Measurements from ENCODE around the gene TESK2. TPM values are rescaled to one million over a fixed set of nuclear protein-coding genes. Genes with fewer than 3 reads are reported as not detected.

The TESK2 gene
- total RNA-seq, 1 experiment from 2014 or later, result 1.4 TPM

DNA sequence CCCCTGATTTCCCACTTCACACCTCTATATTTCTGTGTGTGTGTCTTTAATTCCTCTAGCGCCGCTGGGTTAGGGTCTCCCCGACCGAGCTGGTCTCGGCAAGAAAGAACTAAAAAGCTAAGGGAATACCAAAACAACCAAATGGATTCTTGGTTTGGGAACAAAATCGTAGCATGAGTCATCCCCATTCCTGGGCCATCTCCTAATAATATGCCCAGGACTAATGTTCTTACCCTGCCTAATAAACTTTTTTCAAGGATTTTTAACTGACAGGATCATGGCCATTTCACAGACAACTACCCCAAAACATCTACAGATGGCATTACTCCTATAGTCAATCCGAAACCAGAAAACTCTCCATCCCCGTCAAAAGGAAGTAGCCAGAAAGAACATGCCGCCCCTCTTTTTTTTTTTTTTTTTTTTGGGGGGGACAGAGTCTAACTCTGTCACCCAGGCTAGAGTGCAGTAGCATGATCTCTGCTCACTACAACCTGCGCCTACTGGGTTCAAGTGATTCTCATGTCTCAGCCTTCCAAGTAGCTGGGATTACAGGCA, 168.4 kb downstream of the TESK2 start:
- H3K27ac Mint-ChIP-seq (ENCODE audit: low read depth, unreplicated experiment), result no peak overlapping the region
- DNase-seq (ENCODE audit: unreplicated experiment), result no peak
- TF ChIP-seq, protein P1, sequence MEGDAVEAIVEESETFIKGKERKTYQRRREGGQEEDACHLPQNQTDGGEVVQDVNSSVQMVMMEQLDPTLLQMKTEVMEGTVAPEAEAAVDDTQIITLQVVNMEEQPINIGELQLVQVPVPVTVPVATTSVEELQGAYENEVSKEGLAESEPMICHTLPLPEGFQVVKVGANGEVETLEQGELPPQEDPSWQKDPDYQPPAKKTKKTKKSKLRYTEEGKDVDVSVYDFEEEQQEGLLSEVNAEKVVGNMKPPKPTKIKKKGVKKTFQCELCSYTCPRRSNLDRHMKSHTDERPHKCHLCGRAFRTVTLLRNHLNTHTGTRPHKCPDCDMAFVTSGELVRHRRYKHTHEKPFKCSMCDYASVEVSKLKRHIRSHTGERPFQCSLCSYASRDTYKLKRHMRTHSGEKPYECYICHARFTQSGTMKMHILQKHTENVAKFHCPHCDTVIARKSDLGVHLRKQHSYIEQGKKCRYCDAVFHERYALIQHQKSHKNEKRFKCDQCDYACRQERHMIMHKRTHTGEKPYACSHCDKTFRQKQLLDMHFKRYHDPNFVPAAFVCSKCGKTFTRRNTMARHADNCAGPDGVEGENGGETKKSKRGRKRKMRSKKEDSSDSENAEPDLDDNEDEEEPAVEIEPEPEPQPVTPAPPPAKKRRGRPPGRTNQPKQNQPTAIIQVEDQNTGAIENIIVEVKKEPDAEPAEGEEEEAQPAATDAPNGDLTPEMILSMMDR (IDR thresholded peaks at IDR 0.05; ENCODE audit: unreplicated experiment), result no peak
- no peak overlapping the region for H3K4me3 Mint-ChIP-seq (ENCODE audit: unreplicated experiment)
- no peaks in the 10 kb centered on the region for H3K27me3 Mint-ChIP-seq (ENCODE audit: insufficient read depth, unreplicated experiment)
- H3K4me1 Mint-ChIP-seq (ENCODE audit: insufficient read depth, unreplicated experiment), result no peaks in the 10 kb centered on the region
- ChIA-PET POLR2A (no interaction called here), CTCF (no interaction called here)
- H3K9me3 Mint-ChIP-seq (ENCODE audit: unreplicated experiment), result no peaks in the 10 kb centered on the region
- BruUV-seq (replicated peaks), result no TSS peak
- H3K36me3 Mint-ChIP-seq (ENCODE audit: insufficient read depth, unreplicated experiment), result no peaks in the 10 kb centered on the region
- intact Hi-C loops (cut with micrococcal nuclease), result no loop called here

GRCh38 chr1:45321444-45321843, 169.5 kb downstream of the TESK2 start:
- DNase-seq (ENCODE audit: unreplicated experiment), result no peak
- Mint-ChIP-seq H3K27me3 (ENCODE audit: insufficient read depth, unreplicated experiment) (no peaks in the 10 kb centered on the region), H3K9me3 (ENCODE audit: unreplicated experiment) (no peaks in the 10 kb centered on the region), H3K4me1 (ENCODE audit: insufficient read depth, unreplicated experiment) (no peaks in the 10 kb centered on the region), H3K27ac (ENCODE audit: low read depth, unreplicated experiment) (no peak overlapping the region), H3K36me3 (ENCODE audit: insufficient read depth, unreplicated experiment) (no peaks in the 10 kb centered on the region), H3K4me3 (ENCODE audit: unreplicated experiment) (no peak overlapping the region)
- no TSS peak for BruUV-seq (replicated peaks)
- intact Hi-C loops (cut with micrococcal nuclease), result no loop called here
- TF ChIP-seq, protein P1 (IDR thresholded peaks at IDR 0.05; ENCODE audit: unreplicated experiment), result no peak
- POLR2A ChIA-PET, result no interaction called here
- CTCF ChIA-PET, result interaction anchor here (0.6 to 1.1 kb wide), 4 partner anchors 11 to 107 kb away, joined by 3 read pairs; no protein-coding TSS in a partner anchor

DNA sequence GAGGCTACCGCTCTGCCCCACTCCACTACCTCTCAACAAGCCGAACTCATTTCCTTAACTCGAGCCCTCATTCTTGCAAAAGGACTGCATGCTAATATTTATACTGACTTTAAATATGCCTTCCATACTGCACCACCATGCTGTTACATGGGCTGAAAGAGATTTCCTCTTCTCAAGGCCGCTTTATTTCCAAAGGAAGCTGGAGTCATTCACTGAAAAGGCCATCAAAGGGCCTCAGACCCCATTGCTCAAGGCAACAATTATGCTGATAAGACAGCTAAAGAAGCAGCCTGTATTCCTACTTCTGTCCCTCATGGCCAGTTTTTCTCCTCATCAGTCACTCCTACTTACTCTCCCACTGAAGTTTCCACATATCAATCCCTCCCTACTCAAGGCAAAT, 171.2 kb downstream of the TESK2 start:
- ChIA-PET POLR2A (no interaction called here), CTCF (interaction anchor here (1.3 kb wide), 1 partner anchor 305 kb away, joined by 4 read pairs; no protein-coding TSS in a partner anchor)
- BruUV-seq (replicated peaks), result no TSS peak
- Mint-ChIP-seq H3K9me3 (ENCODE audit: unreplicated experiment) (no peaks in the 10 kb centered on the region), H3K27me3 (ENCODE audit: insufficient read depth, unreplicated experiment) (no peaks in the 10 kb centered on the region), H3K27ac (ENCODE audit: low read depth, unreplicated experiment) (no peak overlapping the region), H3K4me1 (ENCODE audit: insufficient read depth, unreplicated experiment) (no peaks in the 10 kb centered on the region), H3K4me3 (ENCODE audit: unreplicated experiment) (no peak overlapping the region), H3K36me3 (ENCODE audit: insufficient read depth, unreplicated experiment) (no peaks in the 10 kb centered on the region)
- TF ChIP-seq, protein P1 (IDR thresholded peaks at IDR 0.05; ENCODE audit: unreplicated experiment), result no peak
- intact Hi-C loops (cut with micrococcal nuclease), result no loop called here
- no peak for DNase-seq (ENCODE audit: unreplicated experiment)

- Mint-ChIP-seq H3K27me3 (ENCODE audit: insufficient read depth, unreplicated experiment) (no peaks in the 10 kb centered on the region), H3K4me1 (ENCODE audit: insufficient read depth, unreplicated experiment) (no peaks in the 10 kb centered on the region), H3K27ac (ENCODE audit: low read depth, unreplicated experiment) (no peak overlapping the region), H3K9me3 (ENCODE audit: unreplicated experiment) (no peaks in the 10 kb centered on the region), H3K36me3 (ENCODE audit: insufficient read depth, unreplicated experiment) (no peaks in the 10 kb centered on the region), H3K4me3 (ENCODE audit: unreplicated experiment) (no peak overlapping the region)
- DNase-seq (ENCODE audit: unreplicated experiment), result no peak
- TF ChIP-seq, protein P1 (IDR thresholded peaks at IDR 0.05; ENCODE audit: unreplicated experiment), result no peak
- intact Hi-C loops (cut with micrococcal nuclease), result no loop called here
- no TSS peak for BruUV-seq (replicated peaks)
- ChIA-PET CTCF (interaction anchor here (0.7 to 1.5 kb wide), 2 partner anchors 11 to 20 kb away, joined by 3 read pairs; no protein-coding TSS in a partner anchor), POLR2A (interaction anchor here (0.7 kb wide), 2 partner anchors 9 to 611 kb away, joined by 3 read pairs; no protein-coding TSS in a partner anchor)
These were observed 173.8 kb downstream of the TESK2 start for GRCh38 chr1:45317166-45317565.
